ENCODE data around the gene SURF1. TPM values are rescaled to one million over a fixed set of nuclear protein-coding genes. Genes with fewer than 3 reads are reported as not detected.

The SURF1 gene
- total and polyA plus RNA-seq, 9 of the 15 experiments (the other 6 are each of a cell fraction or from before 2014, with no cell fraction given): 16.1 to 31.3 (median 20.9) TPM

- peak; percentile 90 for TF ChIP-seq E4F1 (CRISPR knock-in tag; IDR thresholded peaks at IDR 0.05; ENCODE audit: borderline replicate concordance)
- TF ChIP-seq ZNF77 (CRISPR knock-in tag; IDR thresholded peaks at IDR 0.05): no peak
- no peak for TF ChIP-seq HDGF (IDR thresholded peaks at IDR 0.05)
- no peak for TF ChIP-seq ZNF561 (CRISPR knock-in tag; conservative IDR thresholded peaks at IDR 0.05)
- no peak for TF ChIP-seq SPI1 (IDR thresholded peaks at IDR 0.05; ENCODE audit: borderline replicate concordance, low read depth, low read length)
- TF ChIP-seq CCNT2 (IDR thresholded peaks at IDR 0.05; ENCODE audit: borderline replicate concordance, extremely low read depth, insufficient read length, low read depth, low read length): peak; percentile 97
- no peak for TF ChIP-seq ZNF707 (CRISPR knock-in tag; conservative IDR thresholded peaks at IDR 0.05)
- TF ChIP-seq ATF7 (IDR thresholded peaks at IDR 0.05): peak; percentile 65
- TF ChIP-seq NR4A1 (CRISPR knock-in tag; IDR thresholded peaks at IDR 0.05): 0 out of 2 replicates have a peak, but pooled peaks have one; percentile 58
- no peak for TF ChIP-seq NR4A1 (tag; IDR thresholded peaks at IDR 0.05)
- TF ChIP-seq ZNF696 (CRISPR knock-in tag; conservative IDR thresholded peaks at IDR 0.05): no peak
- no peak for TF ChIP-seq ZNF436 (CRISPR knock-in tag; IDR thresholded peaks at IDR 0.05)
- no peak for TF ChIP-seq JUNB (CRISPR knock-in tag; conservative IDR thresholded peaks at IDR 0.05)
- peak in 1 of 3 experiments; percentile 21; a peak in 1 of 6 replicates for TF ChIP-seq CTCF (IDR thresholded peaks at IDR 0.05 in 2 of 3, conservative IDR thresholded peaks at IDR 0.05 in 1 of 3; ENCODE audit: insufficient read depth in 2 of 3, low read depth in 1 of 3, low read length in 3 of 3)
- no peak for TF ChIP-seq MCM7 (IDR thresholded peaks at IDR 0.05)
- TF ChIP-seq ZEB2 (IDR thresholded peaks at IDR 0.05): 0 out of 2 replicates have a peak, but pooled peaks have one; percentile 31
- TF ChIP-seq, protein P1, sequence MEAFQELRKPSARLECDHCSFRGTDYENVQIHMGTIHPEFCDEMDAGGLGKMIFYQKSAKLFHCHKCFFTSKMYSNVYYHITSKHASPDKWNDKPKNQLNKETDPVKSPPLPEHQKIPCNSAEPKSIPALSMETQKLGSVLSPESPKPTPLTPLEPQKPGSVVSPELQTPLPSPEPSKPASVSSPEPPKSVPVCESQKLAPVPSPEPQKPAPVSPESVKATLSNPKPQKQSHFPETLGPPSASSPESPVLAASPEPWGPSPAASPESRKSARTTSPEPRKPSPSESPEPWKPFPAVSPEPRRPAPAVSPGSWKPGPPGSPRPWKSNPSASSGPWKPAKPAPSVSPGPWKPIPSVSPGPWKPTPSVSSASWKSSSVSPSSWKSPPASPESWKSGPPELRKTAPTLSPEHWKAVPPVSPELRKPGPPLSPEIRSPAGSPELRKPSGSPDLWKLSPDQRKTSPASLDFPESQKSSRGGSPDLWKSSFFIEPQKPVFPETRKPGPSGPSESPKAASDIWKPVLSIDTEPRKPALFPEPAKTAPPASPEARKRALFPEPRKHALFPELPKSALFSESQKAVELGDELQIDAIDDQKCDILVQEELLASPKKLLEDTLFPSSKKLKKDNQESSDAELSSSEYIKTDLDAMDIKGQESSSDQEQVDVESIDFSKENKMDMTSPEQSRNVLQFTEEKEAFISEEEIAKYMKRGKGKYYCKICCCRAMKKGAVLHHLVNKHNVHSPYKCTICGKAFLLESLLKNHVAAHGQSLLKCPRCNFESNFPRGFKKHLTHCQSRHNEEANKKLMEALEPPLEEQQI (IDR thresholded peaks at IDR 0.05): no peak
- TF ChIP-seq SIN3B (IDR thresholded peaks at IDR 0.05; ENCODE audit: low read depth): peak; percentile 84
- TF ChIP-seq ZNF174 (CRISPR knock-in tag; IDR thresholded peaks at IDR 0.05): 0 out of 2 replicates have a peak, but pooled peaks have one; percentile 65
- TF ChIP-seq MCM5 (IDR thresholded peaks at IDR 0.05; ENCODE audit: low read depth): no peak
Measured at GRCh38 chr9:133335924-133336811, 20.1 kb downstream of the SURF1 start, which contains the start of gene SURF6 (continued).
